Ishikawa (cell line): Measurements from ENCODE around the gene ALKBH8.

Experiments used
- CEBPB ChIP-seq: IDR thresholded peaks from 2 replicates; pipeline ENCODE4 v1.6.1; 2012
- CREB1 ChIP-seq: IDR thresholded peaks from 2 replicates; pipeline ENCODE4 v1.6.1; 2012; ENCODE audit warnings: low read depth
- EGR1 ChIP-seq: IDR thresholded peaks from 2 replicates; pipeline ENCODE4 v1.6.1; 2012
- EP300 ChIP-seq: IDR thresholded peaks from 2 replicates; pipeline ENCODE4 v1.6.1; 2012; ENCODE audit warnings: borderline replicate concordance
- FOXM1 ChIP-seq: IDR thresholded peaks from 2 replicates; pipeline ENCODE4 v1.6.1; 2012; ENCODE audit warnings: low read depth, borderline replicate concordance
- NFIC ChIP-seq: IDR thresholded peaks from 2 replicates; pipeline ENCODE4 v1.6.1; 2012
- RAD21 ChIP-seq: IDR thresholded peaks from 2 replicates; pipeline ENCODE4 v1.6.1; 2012; ENCODE audit warnings: low read depth
- TAF1 ChIP-seq: IDR thresholded peaks from 2 replicates; pipeline ENCODE4 v1.6.1; 2012; ENCODE audit warnings: low read depth, mild to moderate bottlenecking
- TCF12 ChIP-seq: IDR thresholded peaks from 2 replicates; pipeline ENCODE4 v1.6.1; 2012; ENCODE audit warnings: low read depth
- TEAD4 ChIP-seq: IDR thresholded peaks from 2 replicates; pipeline ENCODE4 v1.6.1; 2012
- YY1 ChIP-seq: IDR thresholded peaks from 2 replicates; pipeline ENCODE4 v1.6.1; 2012; ENCODE audit warnings: low read depth
- ZBTB7A ChIP-seq: IDR thresholded peaks from 2 replicates; pipeline ENCODE4 v1.6.1; 2012; ENCODE audit warnings: low read depth
- TF ChIP-seq, protein P1 (sequence below): IDR thresholded peaks from 2 replicates; pipeline ENCODE4 v1.6.1; 2012
- TF ChIP-seq, protein P2 (sequence below): IDR thresholded peaks from 2 replicates; pipeline ENCODE4 v1.6.1; 2012
- TF ChIP-seq, protein P3 (sequence below): IDR thresholded peaks from 2 replicates; pipeline ENCODE4 v1.6.1; 2012; ENCODE audit warnings: low read depth, mild to moderate bottlenecking

ALKBH8 gene, protein sequence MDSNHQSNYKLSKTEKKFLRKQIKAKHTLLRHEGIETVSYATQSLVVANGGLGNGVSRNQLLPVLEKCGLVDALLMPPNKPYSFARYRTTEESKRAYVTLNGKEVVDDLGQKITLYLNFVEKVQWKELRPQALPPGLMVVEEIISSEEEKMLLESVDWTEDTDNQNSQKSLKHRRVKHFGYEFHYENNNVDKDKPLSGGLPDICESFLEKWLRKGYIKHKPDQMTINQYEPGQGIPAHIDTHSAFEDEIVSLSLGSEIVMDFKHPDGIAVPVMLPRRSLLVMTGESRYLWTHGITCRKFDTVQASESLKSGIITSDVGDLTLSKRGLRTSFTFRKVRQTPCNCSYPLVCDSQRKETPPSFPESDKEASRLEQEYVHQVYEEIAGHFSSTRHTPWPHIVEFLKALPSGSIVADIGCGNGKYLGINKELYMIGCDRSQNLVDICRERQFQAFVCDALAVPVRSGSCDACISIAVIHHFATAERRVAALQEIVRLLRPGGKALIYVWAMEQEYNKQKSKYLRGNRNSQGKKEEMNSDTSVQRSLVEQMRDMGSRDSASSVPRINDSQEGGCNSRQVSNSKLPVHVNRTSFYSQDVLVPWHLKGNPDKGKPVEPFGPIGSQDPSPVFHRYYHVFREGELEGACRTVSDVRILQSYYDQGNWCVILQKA

DNA sequence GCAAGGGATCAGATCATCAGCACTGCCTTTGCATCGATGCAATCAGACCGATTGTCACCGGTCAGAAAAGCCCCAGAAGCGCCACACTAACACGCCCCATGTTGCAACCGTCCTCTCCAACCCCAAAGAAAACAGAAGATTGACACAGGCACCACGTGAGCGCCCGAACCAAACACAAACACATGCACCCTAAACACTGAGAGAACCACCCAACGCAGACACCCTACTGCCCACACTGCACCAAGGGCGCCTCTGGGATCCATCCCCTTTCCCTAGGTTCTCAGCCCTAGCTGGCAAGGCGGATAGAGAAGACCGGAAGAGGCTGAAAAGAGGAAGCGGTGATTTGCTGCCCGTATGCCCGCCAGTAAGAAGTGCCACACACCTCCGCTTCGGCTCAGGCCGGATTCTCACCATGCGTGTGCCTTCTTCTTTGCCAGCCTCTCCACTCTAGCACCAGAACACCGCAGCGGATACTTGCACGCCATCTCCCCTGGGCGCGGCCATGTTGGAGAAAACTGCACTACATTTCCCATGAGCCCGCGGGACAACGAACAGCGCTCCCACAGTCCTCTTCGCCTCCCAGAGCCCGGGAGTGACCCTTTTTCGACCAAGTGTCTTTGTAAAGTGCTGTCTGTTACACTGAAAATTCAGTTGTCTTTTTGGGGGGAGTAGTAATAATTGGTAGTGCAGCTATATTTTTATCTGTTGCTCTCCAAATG, at the start of gene ALKBH8:
TSS of gene ALKBH8 (minus strand) at position 517 of the 719 bp plus-strand sequence. CDS start 4,842 bp downstream, outside the sequence.
- TF ChIP-seq CEBPB: no peak
- peak; percentile 99 for TF ChIP-seq YY1
- no peak for TF ChIP-seq NFIC
- TF ChIP-seq EP300: no peak
- no peak for TF ChIP-seq RAD21
- TF ChIP-seq, protein P1, sequence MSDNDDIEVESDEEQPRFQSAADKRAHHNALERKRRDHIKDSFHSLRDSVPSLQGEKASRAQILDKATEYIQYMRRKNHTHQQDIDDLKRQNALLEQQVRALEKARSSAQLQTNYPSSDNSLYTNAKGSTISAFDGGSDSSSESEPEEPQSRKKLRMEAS: peak; percentile 85
- TF ChIP-seq, protein P2, sequence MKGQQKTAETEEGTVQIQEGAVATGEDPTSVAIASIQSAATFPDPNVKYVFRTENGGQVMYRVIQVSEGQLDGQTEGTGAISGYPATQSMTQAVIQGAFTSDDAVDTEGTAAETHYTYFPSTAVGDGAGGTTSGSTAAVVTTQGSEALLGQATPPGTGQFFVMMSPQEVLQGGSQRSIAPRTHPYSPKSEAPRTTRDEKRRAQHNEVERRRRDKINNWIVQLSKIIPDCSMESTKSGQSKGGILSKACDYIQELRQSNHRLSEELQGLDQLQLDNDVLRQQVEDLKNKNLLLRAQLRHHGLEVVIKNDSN: peak; percentile 63; the same call in 1 of the 2 replicates
- no peak for TF ChIP-seq TEAD4
- TF ChIP-seq CREB1: no peak
- TF ChIP-seq TCF12: no peak
- no peak for TF ChIP-seq ZBTB7A
- TF ChIP-seq, protein P3, sequence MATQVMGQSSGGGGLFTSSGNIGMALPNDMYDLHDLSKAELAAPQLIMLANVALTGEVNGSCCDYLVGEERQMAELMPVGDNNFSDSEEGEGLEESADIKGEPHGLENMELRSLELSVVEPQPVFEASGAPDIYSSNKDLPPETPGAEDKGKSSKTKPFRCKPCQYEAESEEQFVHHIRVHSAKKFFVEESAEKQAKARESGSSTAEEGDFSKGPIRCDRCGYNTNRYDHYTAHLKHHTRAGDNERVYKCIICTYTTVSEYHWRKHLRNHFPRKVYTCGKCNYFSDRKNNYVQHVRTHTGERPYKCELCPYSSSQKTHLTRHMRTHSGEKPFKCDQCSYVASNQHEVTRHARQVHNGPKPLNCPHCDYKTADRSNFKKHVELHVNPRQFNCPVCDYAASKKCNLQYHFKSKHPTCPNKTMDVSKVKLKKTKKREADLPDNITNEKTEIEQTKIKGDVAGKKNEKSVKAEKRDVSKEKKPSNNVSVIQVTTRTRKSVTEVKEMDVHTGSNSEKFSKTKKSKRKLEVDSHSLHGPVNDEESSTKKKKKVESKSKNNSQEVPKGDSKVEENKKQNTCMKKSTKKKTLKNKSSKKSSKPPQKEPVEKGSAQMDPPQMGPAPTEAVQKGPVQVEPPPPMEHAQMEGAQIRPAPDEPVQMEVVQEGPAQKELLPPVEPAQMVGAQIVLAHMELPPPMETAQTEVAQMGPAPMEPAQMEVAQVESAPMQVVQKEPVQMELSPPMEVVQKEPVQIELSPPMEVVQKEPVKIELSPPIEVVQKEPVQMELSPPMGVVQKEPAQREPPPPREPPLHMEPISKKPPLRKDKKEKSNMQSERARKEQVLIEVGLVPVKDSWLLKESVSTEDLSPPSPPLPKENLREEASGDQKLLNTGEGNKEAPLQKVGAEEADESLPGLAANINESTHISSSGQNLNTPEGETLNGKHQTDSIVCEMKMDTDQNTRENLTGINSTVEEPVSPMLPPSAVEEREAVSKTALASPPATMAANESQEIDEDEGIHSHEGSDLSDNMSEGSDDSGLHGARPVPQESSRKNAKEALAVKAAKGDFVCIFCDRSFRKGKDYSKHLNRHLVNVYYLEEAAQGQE: no peak
- TF ChIP-seq EGR1: no peak
- TF ChIP-seq TAF1: peak; percentile 61; the same call in 1 of the 2 replicates

DNA sequence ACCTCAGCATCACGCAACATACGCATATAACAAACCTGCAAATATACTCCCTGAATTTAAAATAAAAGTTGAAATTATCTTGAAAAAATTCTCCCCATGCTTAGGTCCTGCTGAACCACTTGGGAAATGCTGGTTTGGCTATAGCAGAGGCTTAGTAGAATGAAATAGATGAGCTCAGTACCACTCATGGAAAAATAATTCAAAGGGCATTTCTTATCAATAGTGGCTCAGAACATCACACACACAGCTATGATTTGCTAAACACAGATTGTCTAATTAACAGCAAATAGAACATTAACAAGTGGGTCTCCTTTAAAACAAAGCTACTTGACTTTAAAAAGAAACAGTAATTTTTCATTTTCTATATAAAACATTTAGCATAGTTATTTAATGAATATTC, 46.9 kb upstream of the ALKBH8 start:
- TF ChIP-seq TAF1: no peak
- no peak for TF ChIP-seq NFIC
- no peak for TF ChIP-seq EGR1
- TF ChIP-seq FOXM1: no peak
- TF ChIP-seq, protein P2: no peak
- TF ChIP-seq, protein P1: no peak
- TF ChIP-seq CEBPB: no peak
- TF ChIP-seq TEAD4: no peak
- TF ChIP-seq RAD21: no peak
- TF ChIP-seq, protein P3: no peak
- no peak for TF ChIP-seq CREB1
- TF ChIP-seq EP300: no peak

DNA sequence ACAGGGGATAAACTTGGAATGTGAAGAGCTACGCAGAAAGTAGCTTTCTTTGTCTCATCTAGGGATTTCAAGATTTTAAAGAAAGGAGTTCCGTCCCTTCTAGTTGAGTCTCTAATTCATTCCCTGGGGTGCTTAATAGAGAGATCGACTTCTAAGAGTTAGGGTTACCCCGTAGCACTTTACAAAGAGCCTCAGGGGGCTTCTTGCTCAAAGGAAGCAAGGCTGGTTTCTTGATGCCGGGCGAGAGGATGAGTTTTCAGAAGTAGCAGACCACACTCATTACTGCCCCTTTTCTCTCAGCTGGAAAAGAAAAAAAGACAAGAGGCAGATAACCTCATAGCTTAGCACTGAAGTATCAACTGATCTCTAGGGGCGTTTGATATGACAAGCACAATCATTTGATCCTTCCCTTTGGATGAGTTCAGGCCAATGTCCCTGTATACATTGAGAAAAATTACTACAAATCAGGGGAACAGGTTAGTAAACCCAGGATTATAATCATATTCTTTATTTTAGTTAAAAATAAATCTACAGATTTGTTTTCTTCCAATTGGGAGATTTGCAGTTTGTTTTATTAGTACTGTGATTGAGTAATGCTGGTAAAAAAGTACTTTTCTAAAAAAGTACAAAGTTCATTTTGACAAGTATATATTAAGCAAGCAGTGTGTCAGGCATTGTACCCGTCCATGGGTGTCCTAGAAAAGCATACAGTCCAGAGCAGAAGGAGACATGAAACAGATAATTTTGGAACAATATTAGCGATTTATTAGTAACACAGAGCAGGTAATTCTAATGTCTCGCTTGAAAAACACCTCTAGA, 44.1 kb upstream of the ALKBH8 start:
- no peak for TF ChIP-seq ZBTB7A
- no peak for TF ChIP-seq EGR1
- no peak for TF ChIP-seq EP300
- no peak for TF ChIP-seq TEAD4
- TF ChIP-seq, protein P1: no peak
- TF ChIP-seq CREB1: no peak
- TF ChIP-seq CEBPB: no peak
- TF ChIP-seq RAD21: no peak
- no peak for TF ChIP-seq TAF1

DNA sequence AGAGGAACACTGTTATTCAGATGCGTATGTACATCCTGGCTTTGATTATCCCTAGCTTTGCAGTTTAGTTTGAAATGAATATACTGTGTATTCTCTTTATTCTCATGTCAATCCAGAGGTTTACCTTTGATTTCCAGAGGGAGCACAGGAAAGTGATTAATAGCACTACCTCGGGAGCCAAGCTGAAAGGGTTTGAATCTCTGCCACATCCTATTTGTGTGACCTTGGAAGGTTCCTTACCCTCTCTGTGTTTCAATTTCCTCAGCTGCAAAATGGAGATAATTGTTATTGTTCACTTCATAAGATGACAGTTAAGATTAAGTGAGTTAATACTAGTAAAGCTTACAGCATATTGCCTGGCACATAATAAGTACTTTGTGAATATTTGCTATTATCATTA, 43.3 kb upstream of the ALKBH8 start:
- TF ChIP-seq, protein P3: no peak
- TF ChIP-seq, protein P2: no peak
- TF ChIP-seq YY1 (no peak), CREB1 (no peak), NFIC (no peak), FOXM1 (no peak), TEAD4 (no peak), TCF12 (no peak), RAD21 (no peak), CEBPB (no peak), TAF1 (no peak), ZBTB7A (no peak), EP300 (no peak), EGR1 (no peak)
- TF ChIP-seq, protein P1: no peak
